Endometrial microvascular endothelial cells (primary cell): Measurements from ENCODE around the gene KIF1A. TPM values are rescaled to one million over a fixed set of nuclear protein-coding genes. Genes with fewer than 3 reads are reported as not detected.

Experiments
- in situ Hi-C: cut with HindIII; loops from 2 replicates; pipeline ENCODE4 v1.10.0; 2017; ENCODE audit warnings: low sequenced_read_pairs, low pct_unique_long_range_greater_than_20kb; ENCODE audit errors: inconsistent ontology term
- total RNA-seq: library from RNA; depleted of rRNA; stranded (reverse); fragments of >200 nt; gene quantifications from one replicate; pipeline ENCODE4 v1.2.3, GENCODE V29; 2015; ENCODE audit errors: inconsistent ontology term

KIF1A gene
- total RNA-seq, 1 donor from 2014 or later = not detected

GRCh38 chr2:240822280-240822847 is 2.3 kb upstream of the KIF1A start:
- in situ Hi-C loops = no loop called here

- in situ Hi-C loops = no loop called here
Observed at GRCh38 chr2:240821429-240821778, 1.4 kb upstream of the KIF1A start.

- in situ Hi-C loops = no loop called here
Observed at GRCh38 chr2:240820607-240821428, 799 bp upstream of the KIF1A start.

DNA sequence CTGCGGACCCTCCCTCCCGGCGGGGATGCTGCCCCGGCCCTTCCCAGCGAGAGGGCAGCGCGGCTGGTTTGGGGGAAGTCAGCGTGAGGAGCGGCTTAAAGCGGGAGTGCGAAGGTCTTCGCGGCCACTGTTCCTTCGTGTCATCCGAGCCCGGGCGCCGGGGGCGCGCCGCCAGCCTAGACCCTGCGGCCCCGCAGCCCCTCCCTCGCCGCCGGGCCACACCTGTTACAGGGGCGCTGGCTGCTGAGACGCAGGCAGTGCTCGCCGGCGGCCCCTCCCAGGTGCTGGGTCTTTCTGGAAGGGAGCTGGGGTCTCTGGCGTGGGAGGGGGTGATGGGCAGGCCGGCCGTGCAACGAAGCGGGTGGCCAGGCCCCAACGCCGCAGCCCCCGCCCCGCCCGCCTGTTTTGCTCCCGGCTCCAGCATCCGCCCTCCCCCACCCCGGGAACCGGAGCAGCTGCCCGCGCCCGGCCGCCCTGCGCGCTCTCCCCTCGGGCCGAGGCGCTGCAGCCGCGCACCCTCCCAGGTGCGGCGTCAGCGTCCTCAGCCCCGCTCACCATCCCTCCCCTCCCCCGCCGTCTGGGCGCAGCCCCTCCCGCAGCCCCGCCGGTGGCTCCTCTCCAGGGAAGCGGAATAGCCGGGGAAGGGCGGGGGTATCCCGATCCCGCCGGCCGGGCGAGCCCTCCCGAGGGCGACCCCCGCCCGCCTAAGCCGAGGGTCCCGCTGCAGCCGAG is 727 bp downstream of the KIF1A start:
- in situ Hi-C loops = no loop called here

DNA sequence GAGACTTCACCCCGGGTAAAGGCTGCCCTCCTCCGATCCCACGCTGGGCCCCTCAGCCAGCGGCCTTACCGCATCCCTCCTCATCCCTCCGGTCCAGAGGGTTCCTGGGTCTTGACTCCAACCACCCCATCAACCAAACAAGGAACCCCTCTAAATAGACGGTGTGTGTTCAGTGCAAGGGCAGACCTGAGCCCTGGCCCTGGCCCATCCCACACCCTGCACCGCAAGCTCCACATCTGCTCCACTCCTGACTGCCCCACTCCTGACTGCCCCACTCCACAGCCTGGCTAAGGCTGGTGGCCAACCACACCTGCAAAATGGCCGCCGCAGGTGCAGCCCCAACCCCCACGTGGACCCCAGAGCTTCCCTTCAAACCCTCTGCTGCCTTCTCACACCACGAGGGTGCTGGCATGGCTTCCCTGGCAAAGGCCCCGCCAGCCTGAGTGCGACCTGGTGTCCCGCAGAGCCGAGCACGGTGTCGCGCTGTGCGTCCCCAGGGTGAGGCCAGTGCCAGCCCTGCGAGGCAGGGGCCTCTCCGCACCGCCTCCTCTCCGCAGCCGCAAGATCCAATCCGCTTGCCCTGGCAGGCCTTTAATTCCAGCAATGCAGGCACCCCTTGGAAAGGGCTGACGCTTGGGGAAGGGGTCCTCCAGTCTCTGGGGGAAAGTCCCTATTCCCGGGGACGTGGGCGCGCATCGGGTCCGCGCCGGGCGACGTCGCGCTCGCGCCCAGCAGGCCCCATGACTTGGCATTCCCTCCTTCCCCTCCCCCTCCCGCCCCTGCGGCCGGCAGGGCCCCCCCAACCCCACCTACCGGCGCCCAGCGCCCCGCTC is 1.5 kb downstream of the KIF1A start:
- in situ Hi-C loops = no loop called here

GRCh38 chr2:240817496-240818292 is 2.3 kb downstream of the KIF1A start:
- in situ Hi-C loops = no loop called here

DNA sequence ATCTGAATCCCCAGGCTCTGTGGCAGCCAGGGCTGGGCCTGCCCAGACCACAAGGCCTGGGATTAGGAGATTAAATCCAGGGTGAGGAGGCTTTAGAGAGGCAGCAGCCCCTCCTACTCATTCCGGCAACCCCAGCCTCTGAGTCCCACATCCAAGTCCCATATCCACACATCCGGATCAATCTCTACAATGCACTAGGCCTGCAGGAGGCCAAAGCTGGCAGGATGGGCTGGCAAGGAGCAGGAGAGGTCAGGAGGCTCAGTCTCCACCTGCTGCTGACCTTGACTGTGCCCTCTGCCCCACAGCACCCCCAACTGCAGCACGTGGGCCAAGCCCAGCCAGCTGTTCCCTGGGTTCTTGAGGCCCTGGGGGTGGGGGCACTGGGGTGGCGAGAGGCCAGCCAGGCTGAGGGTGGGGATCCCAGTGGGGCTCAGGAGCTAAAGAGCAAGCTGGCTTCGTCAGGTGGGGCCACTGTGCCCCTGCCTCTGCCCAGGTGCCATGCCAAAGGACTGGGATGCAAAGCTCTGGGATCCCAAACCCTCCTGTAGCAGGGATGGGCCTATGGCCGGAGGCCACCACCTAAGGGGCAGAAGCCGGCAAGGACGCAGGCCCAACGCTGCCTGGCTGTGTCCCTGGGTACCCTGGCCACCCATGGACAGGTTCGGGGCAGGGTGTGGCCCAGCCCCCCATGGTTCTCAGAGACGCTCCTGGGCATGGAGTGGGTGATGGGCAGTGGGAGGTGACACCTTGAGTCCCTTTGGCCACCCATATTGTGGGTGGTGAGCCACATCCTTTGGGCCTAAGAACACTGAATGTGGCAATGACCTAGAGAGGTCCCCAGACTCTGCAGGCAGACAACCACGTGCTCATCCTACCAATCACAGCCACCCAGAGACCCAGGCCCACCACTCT is 3.2 kb downstream of the KIF1A start:
- in situ Hi-C loops = no loop called here

DNA sequence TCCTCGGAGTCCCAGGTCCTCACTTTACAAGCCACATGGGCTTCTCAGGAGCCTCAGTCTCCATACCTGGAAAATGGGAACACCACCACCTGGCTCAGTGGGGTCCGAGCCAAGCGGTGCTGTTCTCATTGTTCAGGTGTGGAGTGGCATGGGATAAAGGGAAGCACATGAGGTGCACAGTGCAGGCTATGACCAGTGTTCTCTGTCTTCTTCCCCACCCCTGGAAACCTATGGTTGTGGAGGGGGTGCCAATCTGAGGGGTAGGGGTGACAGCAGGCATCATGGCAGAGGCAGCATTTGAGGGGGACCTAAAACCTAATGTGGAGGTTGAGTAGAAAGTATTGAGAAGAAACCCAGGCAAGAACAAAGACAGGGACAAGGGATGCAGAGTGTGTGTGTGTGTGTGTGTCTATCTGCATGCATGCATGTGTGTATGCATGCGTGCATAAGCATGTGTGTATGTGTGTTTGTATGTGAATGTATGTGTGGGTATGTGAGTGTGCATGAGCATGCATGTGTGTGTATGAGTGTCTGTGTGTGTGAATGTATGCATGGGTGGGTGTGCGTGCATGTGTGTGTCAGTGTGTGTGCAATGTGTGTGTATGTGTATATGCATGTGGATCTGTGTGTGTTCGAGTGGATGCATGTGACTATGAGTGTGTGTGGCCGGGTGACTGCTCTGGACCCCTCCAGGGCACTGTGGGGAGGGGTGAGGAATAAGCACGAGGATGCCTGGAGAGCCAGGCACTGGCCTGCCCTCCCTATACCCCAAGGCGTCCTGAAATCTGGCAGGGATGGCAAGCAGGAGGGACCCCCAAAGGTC is 4.0 kb downstream of the KIF1A start:
- in situ Hi-C loops = no loop called here

DNA sequence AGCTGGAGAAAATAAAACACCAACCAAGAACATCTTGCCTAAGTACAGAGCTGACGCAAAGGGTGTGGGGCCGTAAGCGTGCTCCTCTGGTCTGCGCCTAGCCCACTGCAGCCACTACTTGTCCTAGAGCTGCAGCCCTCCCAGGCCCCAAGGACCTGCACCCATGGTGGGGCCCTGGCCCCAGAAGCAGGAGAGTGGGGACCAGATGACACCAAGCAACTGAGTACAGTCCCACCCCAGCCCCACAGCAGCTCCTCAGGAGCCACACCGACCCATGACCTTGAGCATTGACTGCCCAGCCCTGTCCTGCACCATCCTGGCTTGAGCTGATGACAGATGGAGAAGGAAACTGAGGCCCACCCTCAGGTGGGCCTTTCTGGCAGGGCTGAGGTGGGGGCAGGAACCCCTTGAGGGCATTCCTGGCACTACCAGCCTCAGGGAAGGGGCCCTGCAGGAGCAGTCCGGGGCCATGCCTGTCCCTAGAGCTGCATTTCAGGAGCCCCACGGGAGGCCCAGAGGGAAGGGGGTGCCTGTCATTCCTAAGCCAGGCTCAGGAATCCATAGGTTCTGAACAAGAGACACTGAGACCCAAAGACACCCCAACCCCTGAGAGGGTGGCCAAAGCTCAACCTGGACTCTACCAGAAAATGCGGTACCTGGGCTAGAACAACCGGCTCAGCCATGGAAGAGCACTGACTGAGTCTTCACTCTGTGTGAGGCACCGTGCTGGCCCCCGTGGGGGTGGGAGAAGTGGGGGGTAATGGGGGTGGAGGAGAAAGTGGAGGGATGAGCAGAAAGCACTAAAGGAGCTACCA is 4.9 kb downstream of the KIF1A start:
- in situ Hi-C loops = no loop called here

- in situ Hi-C loops = no loop called here
Observed at GRCh38 chr2:240814280-240814679, 5.7 kb downstream of the KIF1A start.

DNA sequence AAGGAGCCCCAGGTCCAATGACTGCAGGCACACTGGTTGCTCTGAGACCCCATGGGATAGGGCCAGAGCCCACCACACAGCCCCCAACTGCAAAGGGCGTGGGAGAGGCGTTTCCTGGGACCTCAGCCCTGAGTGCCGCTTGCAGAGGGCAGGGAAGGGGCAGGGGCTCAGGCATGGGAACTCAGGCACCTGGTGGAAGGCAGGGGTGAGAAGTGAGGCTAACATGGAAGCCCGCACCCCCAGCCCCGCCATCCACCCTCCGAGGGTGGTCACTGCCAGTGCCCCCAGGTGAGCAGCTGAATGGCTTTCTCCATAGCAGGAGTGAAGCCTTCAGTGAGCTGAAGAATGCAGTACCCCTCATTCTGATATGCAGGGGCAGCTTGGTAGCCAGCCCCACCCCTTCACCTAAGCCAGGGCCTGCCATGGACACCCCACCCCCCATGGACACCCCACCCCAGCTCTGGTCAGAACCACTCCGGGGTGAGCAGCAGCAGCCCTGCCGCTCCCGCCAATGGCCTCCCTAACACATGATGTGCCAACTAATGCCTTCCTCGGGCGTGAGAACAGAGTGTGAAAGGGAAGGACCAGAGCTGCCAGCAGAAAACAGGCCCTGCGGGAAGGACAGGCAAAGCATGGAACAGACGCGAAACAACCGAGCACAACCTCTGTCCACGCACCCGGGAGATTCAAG is 6.6 kb downstream of the KIF1A start:
- in situ Hi-C loops = no loop called here

- in situ Hi-C loops = no loop called here
Observed at GRCh38 chr2:240812721-240813120, 7.3 kb downstream of the KIF1A start.

- in situ Hi-C loops = no loop called here
Observed at GRCh38 chr2:240812301-240812680, 7.7 kb downstream of the KIF1A start.

DNA sequence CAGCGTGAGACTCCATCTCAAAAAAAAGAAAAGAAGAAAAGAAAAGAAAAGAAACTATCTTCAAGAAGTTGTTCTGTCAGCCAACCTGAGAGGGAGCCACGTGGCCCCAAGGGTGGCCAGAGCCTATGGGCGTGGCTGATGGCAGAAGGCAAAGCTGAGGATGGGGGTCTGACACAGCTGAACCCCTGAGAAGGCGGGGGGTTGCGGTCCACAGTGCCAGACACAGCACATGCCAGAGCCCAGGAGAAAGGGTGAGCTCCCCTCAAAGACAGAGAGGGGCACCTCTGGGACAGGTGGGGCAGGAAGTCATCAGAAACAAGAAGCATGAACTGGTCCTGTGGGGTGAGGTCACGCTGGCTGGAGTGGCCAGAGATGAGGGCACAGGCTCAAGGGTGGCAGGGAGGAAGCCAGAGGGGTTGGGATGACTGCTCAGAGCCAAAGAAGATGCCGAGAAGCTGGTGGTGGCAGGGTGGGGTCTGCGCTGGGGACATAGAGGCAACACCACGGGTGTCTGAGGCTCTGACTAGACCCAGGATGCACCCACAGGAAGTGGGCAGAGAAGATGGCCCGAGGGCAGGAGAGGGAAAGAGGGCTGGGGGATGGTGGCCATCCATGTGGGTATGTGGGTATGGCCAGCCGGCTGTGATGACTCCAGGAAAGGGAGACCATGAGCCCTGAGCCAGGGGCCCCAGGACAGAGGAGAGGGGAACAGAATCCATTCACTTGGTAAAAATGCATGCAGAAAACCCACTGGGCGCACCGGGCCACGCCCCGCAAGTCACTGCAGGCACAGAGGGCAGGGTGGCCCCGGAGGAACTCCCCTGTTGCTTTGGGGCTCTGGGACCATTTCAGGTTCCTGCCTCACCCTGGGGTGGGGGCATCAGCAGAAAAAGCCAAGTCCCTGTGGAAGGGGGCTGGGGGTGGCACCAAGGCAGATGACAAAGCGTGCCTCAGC is 8.4 kb downstream of the KIF1A start:
- in situ Hi-C loops = no loop called here
